GM20000 (cell line): Measurements from ENCODE around the gene DHRS3.

ENCODE experiments used
- DNase-seq: peaks from one replicate; pipeline ENCODE4 v3.0.0; 2012; ENCODE audit warnings: low spot score
- CTCF ChIP-seq: IDR thresholded peaks from 2 replicates; pipeline ENCODE4 v1.5.1; 2012; ENCODE audit warnings: mild to moderate bottlenecking, control low read depth; ENCODE audit errors: extremely low read depth, missing control alignments

The DHRS3 gene

GRCh38 chr1:12532405-12533315, 85.3 kb downstream of the DHRS3 start:
- TF ChIP-seq CTCF: no peak
- no peak for DNase-seq

DNA sequence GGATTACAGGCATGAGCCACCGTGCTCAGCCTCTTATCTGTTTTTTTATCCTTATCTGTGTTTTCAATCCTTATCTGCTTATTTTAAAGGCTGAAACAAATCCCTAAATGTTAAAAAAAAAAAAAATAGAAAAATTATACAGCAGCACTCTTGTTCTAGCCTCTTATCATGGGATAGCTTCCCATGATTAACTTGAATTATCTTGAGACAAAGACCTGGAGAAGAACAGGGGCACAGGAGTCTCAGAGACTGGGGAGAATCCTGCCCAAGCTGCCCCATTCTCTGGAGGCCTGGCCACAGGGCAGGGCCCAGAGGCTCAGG, 86.9 kb downstream of the DHRS3 start:
- TF ChIP-seq CTCF: no peak
- no peak for DNase-seq

- no peak for TF ChIP-seq CTCF
- no peak for DNase-seq
Measured at GRCh38 chr1:12530462-12531178, 87.4 kb downstream of the DHRS3 start.

GRCh38 chr1:12529640-12530174, 88.3 kb downstream of the DHRS3 start:
- no peak for TF ChIP-seq CTCF
- no peak for DNase-seq

DNA sequence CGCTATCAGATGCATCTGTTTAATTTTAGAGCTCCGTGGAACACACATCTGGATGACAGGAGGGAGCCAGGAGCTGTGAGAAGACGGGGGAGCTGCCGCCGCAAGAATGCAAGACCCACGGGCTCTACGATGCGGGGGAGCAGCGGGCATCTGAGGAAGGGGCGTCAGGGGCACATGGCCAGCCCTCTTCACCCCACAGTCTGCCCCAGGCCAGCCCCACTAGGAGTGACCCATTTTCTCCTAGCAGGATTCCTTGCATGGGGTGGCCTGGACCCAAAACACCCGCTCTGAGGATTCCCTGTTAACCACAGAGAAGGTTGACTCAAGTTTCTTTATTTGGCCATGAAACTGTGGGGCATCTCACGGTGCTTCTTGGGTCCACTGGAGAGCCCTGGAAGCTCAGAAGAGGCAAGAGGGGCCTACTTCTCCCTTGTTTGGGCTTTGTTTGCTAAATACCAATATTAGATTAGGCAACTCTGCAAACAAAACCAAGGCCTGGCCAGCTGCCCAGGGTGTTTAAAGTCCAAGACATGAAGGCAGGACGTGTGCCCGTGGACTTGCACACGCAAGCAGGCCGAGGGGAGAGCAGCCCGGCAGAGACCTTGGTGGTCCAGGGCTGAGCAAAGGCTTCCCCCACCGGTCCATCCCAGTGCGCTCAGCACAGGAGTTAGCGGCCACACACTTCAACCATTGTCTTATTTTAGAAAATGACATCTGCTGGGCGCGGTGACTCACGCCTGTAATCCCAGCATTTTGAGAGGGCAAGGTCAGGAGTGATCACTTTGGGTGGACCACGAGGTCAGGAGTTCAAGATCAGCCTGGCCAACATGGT, 89.8 kb downstream of the DHRS3 start:
- TF ChIP-seq CTCF: no peak
- no peak for DNase-seq

GRCh38 chr1:12527564-12527963, 90.4 kb downstream of the DHRS3 start:
- TF ChIP-seq CTCF: no peak
- DNase-seq: no peak
